OCI-LY7 (cell line): ENCODE results near the gene GPNMB. TPM values are rescaled to one million over a fixed set of nuclear protein-coding genes. Genes with fewer than 3 reads are reported as not detected.

Experiments used
- BruUV-seq: library from RNA; stranded (reverse); fragments of 400-500 nt; replicated peaks from 2 replicates; lab custom pipeline; 2021; lab: Mats Ljungman, UMichigan
- CTCF ChIA-PET: fragments of 300-600 bp; sonication (Branson Sonifier 250); formaldehyde crosslinking; loops from one replicate; lab custom pipeline; 2022; ENCODE audit warnings: antibody characterized with exemption; ENCODE audit not compliant: unreplicated experiment; lab: Charles Lee
- POLR2A ChIA-PET: fragments of 300-600 bp; sonication (Branson Sonifier 250); formaldehyde crosslinking; loops from one replicate; lab custom pipeline; 2022; ENCODE audit warnings: antibody characterized with exemption; lab: Charles Lee
- DNase-seq: peaks from one replicate; pipeline ENCODE4 v3.0.0-alpha.2; 2015; ENCODE audit warnings: low spot score
- H2AFZ ChIP-seq: fragments of 200-600 bp; sonication (generic), shearing (Covaris generic); 2 replicates; pipeline ENCODE4 v1.6.1; 2014; ENCODE audit warnings: mild to moderate bottlenecking, antibody characterized with exemption, low read length, moderate library complexity
- H3K27ac ChIP-seq: fragments of 200-600 bp; sonication (generic); 2 replicates; pipeline ENCODE4 v1.5.1; 2014; ENCODE audit warnings: mixed run types, low read depth, mild to moderate bottlenecking, moderate library complexity, low read length, inconsistent platforms; ENCODE audit not compliant: poor library complexity, severe bottlenecking
- H3K36me3 ChIP-seq: fragments of 200-600 bp; sonication (generic); 2 replicates; pipeline ENCODE4 v1.6.1; 2014; ENCODE audit warnings: mild to moderate bottlenecking, antibody characterized with exemption, low read length, moderate library complexity, mixed read lengths; ENCODE audit not compliant: insufficient read depth
- H3K4me1 ChIP-seq: fragments of 200-600 bp; sonication (generic); 2 replicates; pipeline ENCODE4 v1.5.1; 2014; ENCODE audit warnings: mild to moderate bottlenecking, low read length; ENCODE audit not compliant: insufficient read depth, poor library complexity, severe bottlenecking
- H3K4me2 ChIP-seq: fragments of 200-600 bp; sonication (generic); 2 replicates; pipeline ENCODE4 v1.6.1; 2014; ENCODE audit warnings: mild to moderate bottlenecking, low read length
- H3K4me3 ChIP-seq: fragments of 200-600 bp; sonication (generic); 2 replicates; pipeline ENCODE4 v1.5.1; 2014; ENCODE audit warnings: mild to moderate bottlenecking, low read depth, low read length; ENCODE audit not compliant: poor library complexity, severe bottlenecking
- H3K79me2 ChIP-seq: fragments of 200-600 bp; sonication (generic); 2 replicates; pipeline ENCODE4 v1.6.1; 2016; ENCODE audit warnings: low read depth, mild to moderate bottlenecking, low read length, moderate library complexity, mixed read lengths; ENCODE audit not compliant: insufficient read depth
- H3K9me2 ChIP-seq: fragments of 200-600 bp; sonication (generic); 2 replicates; pipeline ENCODE4 v1.6.1; 2016; ENCODE audit warnings: mild to moderate bottlenecking, low read length, mixed read lengths; ENCODE audit not compliant: insufficient read depth
- H3K9me3 ChIP-seq: fragments of 200-600 bp; sonication (generic); 2 replicates; pipeline ENCODE4 v1.6.1; 2014; ENCODE audit warnings: mild to moderate bottlenecking, mixed run types, low read length, mixed read lengths
- H4K20me1 ChIP-seq: fragments of 200-600 bp; sonication (generic); 2 replicates; pipeline ENCODE4 v1.6.1; 2014; ENCODE audit warnings: mild to moderate bottlenecking, antibody characterized with exemption, low read length, moderate library complexity, mixed read lengths; ENCODE audit not compliant: insufficient read depth
- CTCF ChIP-seq: fragments of 200-600 bp; sonication (generic); conservative IDR thresholded peaks from 2 replicates; pipeline ENCODE4 v1.5.1; 2014; ENCODE audit warnings: mild to moderate bottlenecking, antibody characterized with exemption, low read length, moderate library complexity, mixed read lengths
- EZH2phosphoT487 ChIP-seq: fragments of 200-600 bp; sonication (generic); IDR thresholded peaks from 2 replicates; pipeline ENCODE4 v1.6.1; 2018; ENCODE audit warnings: low read depth, borderline replicate concordance, mild to moderate bottlenecking, mixed run types, antibody characterized with exemption, low read length, moderate library complexity, mixed read lengths
- intact Hi-C: fragments of 100-400 bp; cut with micrococcal nuclease; formaldehyde crosslinking; loops from one replicate; pipeline ENCODE4 v1.10.0; 2022; ENCODE audit not compliant: unreplicated experiment
- total RNA-seq, 2 experiments: library from RNA; depleted of rRNA in 1 of 2; stranded (reverse); fragments of >200 nt in 1 of 2; shearing (Covaris generic) in 1 of 2; gene quantifications; 2 replicates each; pipeline ENCODE4 v1.2.3, GENCODE V29; 2014 to 2022

Gene GPNMB
- total RNA-seq, 2 experiments from 2014 or later = 1.4 to 3.5 TPM

- Histone ChIP-seq H3K27ac (no peak overlapping the region), H3K4me1 (peaks cover 5% of the 10 kb centered on the region), H3K9me2 (no peaks in the 10 kb centered on the region), H2AFZ (no peak overlapping the region), H3K4me2 (no peak overlapping the region), H3K79me2 (no peaks in the 10 kb centered on the region), H3K4me3 (no peak overlapping the region), H3K9me3 (no peaks in the 10 kb centered on the region), H4K20me1 (no peaks in the 10 kb centered on the region), H3K36me3 (no peaks in the 10 kb centered on the region)
- TF ChIP-seq CTCF (no peak), EZH2phosphoT487 (no peak)
- ChIA-PET POLR2A (interaction anchor here (0.6 to 1.1 kb wide), 4 partner anchors 10 to 699 kb away, joined by 3 to 4 read pairs (median 4); no protein-coding TSS in a partner anchor), CTCF (no interaction called here)
- intact Hi-C loops = loop anchor here (5.0 kb wide), 4 partner anchors 77 to 432 kb away; partner anchors contain the start of genes IGF2BP3 and STK31
- no peak for DNase-seq
- BruUV-seq = no TSS peak
Observed at GRCh38 chr7:23279819-23280525, 33.4 kb downstream of the GPNMB start.

GRCh38 chr7:23283086-23283485, 36.5 kb downstream of the GPNMB start:
- no TSS peak for BruUV-seq
- Histone ChIP-seq H3K4me2 (no peak overlapping the region), H2AFZ (no peak overlapping the region), H4K20me1 (no peaks in the 10 kb centered on the region), H3K4me3 (no peak overlapping the region), H3K36me3 (no peaks in the 10 kb centered on the region), H3K9me2 (no peaks in the 10 kb centered on the region), H3K79me2 (no peaks in the 10 kb centered on the region), H3K9me3 (no peaks in the 10 kb centered on the region), H3K27ac (no peak overlapping the region), H3K4me1 (no peaks in the 10 kb centered on the region)
- CTCF ChIA-PET = interaction anchor here (2.6 kb wide), 1 partner anchor 11 kb away, joined by 8 read pairs; no protein-coding TSS in a partner anchor
- intact Hi-C loops = no loop called here
- TF ChIP-seq EZH2phosphoT487 (no peak), CTCF (no peak)
- POLR2A ChIA-PET = interaction anchor here (0.6 to 2.1 kb wide), 4 partner anchors 10 to 21 kb away, joined by 3 to 7 read pairs (median 5); no protein-coding TSS in a partner anchor
- DNase-seq = no peak

- CTCF ChIA-PET = interaction anchor here (2.6 kb wide), 1 partner anchor 13 kb away, joined by 8 read pairs; no protein-coding TSS in a partner anchor
- no TSS peak for BruUV-seq
Observed at GRCh38 chr7:23284871-23285270, 38.3 kb downstream of the GPNMB start.

More at GRCh38 chr7:23284871-23285270, 38.3 kb downstream of the GPNMB start:
- no peaks in the 10 kb centered on the region for H3K36me3 ChIP-seq
- no peaks in the 10 kb centered on the region for H3K4me1 ChIP-seq
- H3K4me2 ChIP-seq = no peak overlapping the region
- H2AFZ ChIP-seq = no peak overlapping the region
- H3K9me2 ChIP-seq = no peaks in the 10 kb centered on the region
- intact Hi-C loops = no loop called here
- H3K79me2 ChIP-seq = no peaks in the 10 kb centered on the region
- TF ChIP-seq EZH2phosphoT487 = no peak
- no peak for TF ChIP-seq CTCF
- DNase-seq = no peak
- no peak overlapping the region for H3K4me3 ChIP-seq
- POLR2A ChIA-PET = interaction anchor here (0.9 to 2.1 kb wide), 3 partner anchors 10 to 239 kb away, joined by 3 to 7 read pairs (median 4); no protein-coding TSS in a partner anchor
- H3K9me3 ChIP-seq = no peaks in the 10 kb centered on the region
- no peaks in the 10 kb centered on the region for H4K20me1 ChIP-seq
- no peak overlapping the region for H3K27ac ChIP-seq
